GM10266 (cell line): ENCODE data around the gene C19orf33.
A peak's percentile ranks its signal among the peaks of the same experiment; 100 is the strongest.
"Not testable (repeated sequence)": the region's sequence is repeated elsewhere in the genome, so short reads cannot be mapped to it uniquely, and the experiment has no call there.

Experiments used
- DNase-seq: peaks from one replicate; pipeline ENCODE4 v3.0.0; 2012; ENCODE audit errors: extremely low spot score
- TF ChIP-seq, protein P1 (sequence below): IDR thresholded peaks from 2 replicates; pipeline ENCODE4 v1.5.1; 2012; ENCODE audit warnings: mild to moderate bottlenecking, low read depth; ENCODE audit not compliant: control insufficient read depth, insufficient read depth; ENCODE audit errors: missing control alignments

Gene C19orf33

DNA sequence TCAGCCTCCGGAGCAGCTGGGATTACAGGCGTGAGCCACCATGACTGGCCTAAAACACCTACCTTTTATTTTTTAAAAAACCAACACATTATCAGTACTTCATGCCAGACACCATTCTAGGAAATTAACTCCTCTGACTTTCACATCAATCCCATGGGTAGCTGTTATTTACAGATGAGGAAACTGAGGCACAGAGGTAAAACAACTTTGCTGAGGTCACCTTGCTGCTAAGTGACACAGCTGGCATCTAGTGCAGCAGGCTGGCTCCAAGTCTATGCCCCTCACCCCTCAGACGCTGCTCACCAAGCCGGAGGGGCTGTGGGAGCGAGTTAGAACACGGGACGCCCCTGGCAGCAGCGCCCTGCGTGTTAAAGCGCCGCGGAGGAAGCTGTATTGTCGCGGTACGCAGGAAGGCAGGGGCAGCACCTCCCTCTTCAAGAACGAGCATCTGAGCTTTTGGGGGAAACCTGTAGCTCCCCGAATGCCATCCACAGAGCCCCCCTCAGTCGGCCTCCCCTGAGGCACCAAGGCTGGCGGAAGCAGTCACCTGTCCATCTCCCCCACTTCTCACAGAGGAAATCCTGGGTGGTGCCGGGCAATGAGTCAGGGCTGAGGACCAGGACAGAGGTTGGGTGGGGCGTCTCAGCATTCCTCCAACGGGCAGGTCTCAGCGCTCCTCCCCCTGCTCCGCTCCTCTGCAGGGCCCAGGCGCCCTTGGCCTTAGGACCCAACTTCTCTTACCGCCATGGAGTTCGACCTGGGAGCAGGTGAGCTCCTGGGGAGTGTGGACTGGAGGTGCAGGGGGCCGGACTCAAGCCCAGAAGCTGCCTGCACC lies at the start of gene C19orf33:
Gene C19orf33 (plus strand): TSS at position 735 of the 835 bp plus-strand sequence. CDS start 11 bp downstream, at position 746.
- TF ChIP-seq, protein P1, sequence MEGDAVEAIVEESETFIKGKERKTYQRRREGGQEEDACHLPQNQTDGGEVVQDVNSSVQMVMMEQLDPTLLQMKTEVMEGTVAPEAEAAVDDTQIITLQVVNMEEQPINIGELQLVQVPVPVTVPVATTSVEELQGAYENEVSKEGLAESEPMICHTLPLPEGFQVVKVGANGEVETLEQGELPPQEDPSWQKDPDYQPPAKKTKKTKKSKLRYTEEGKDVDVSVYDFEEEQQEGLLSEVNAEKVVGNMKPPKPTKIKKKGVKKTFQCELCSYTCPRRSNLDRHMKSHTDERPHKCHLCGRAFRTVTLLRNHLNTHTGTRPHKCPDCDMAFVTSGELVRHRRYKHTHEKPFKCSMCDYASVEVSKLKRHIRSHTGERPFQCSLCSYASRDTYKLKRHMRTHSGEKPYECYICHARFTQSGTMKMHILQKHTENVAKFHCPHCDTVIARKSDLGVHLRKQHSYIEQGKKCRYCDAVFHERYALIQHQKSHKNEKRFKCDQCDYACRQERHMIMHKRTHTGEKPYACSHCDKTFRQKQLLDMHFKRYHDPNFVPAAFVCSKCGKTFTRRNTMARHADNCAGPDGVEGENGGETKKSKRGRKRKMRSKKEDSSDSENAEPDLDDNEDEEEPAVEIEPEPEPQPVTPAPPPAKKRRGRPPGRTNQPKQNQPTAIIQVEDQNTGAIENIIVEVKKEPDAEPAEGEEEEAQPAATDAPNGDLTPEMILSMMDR, result no peak
- no peak for DNase-seq

- DNase-seq, result no peak
- TF ChIP-seq, protein P1, result no peak
Observed at GRCh38 chr19:38255383-38256014, 48.6 kb upstream of the C19orf33 start.

GRCh38 chr19:38261942-38262341 lies 42.1 kb upstream of the C19orf33 start:
- not testable (repeated sequence) for DNase-seq

DNA sequence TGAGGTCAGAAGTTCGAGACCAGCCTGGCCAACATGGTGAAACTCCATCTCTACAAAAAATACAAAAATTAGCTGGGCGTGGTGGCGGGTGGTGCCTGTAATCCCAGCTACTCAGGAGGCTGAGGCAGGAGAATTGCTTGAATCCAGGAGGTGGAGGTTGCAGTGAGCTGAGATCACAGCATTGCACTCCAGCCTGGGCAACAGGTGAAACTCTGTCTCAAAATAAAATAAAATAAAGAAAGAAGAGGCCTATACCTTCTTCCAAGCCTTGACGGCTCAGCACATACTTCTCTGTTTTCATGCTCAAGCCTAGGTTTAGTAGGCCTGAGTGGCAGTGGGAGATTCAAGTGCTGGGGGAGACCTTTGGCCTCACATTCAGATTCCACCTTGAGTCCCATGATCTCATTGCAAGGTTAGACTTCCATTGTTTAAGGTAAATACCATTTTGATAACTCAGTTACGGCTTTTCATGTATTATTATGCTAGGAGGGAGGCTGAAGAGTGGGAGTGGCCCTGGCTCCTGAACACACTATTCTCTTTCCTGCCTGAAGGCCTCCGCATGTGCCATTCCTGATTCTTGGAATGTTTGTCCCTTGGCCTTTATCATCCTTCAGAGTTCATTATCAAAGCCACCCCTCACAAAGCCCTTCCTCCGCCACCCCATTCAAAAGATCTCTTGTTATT lies 41.3 kb upstream of the C19orf33 start:
- no peak for DNase-seq
- TF ChIP-seq, protein P1, result no peak

DNA sequence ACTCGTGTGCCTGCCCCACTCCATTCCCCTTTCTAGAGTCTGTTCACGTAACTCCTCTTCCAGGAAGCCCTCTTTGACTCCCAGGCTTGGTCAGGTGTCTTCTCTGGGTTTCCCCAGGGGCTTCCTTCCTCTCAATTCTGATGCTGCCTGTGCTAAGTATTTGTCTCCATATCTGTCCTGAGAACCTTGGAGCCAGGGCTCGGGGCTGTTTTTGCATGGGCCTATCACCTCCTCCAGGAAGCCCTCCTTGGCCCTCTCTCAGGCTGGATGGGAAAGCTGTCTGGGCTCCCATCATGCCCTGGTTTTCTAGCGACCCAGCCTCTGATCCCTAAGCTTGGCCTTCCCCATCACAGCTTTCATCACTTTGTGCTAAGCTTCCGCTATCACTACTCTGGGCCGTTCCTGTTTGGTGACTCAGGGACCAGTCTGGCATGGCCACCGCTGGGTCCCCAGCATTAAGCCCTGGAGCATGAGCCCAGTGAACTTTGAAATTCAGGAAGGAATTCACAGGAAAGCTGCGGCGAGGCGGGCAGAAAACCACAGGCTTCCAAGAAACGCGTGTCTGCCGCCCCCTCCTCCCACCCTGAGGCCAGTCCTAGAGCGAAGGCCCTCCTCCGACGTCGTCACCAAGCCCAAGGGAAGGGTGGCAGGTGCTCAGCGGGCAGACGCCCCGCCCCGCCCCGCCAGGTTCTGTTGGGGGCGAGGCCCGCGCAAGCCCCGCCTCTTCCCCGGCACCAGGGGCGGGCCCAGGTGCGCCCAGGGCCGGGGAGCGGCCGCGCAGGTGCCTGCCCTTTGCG lies 40.2 kb upstream of the C19orf33 start:
- TF ChIP-seq, protein P1, result no peak
- DNase-seq, result peak; percentile 74

DNA sequence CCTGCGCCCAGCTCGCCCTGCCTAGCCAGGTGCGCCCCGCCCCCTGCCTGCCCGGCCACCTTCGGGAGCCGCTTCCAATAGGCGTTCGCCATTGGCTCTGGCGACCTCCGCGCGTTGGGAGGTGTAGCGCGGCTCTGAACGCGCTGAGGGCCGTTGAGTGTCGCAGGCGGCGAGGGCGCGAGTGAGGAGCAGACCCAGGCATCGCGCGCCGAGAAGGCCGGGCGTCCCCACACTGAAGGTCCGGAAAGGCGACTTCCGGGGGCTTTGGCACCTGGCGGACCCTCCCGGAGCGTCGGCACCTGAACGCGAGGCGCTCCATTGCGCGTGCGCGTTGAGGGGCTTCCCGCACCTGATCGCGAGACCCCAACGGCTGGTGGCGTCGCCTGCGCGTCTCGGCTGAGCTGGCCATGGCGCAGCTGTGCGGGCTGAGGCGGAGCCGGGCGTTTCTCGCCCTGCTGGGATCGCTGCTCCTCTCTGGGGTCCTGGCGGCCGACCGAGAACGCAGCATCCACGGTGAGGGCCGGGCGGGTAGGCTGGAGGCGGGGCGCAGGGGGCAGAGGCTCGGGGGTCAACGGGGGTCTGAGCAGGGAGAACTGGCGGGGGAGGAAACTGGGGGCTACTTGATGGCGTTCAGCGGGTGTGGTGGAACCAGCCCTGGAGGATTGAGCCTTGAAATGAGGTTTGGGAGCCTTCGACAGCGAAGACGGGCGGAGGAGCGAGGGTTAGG lies 39.4 kb upstream of the C19orf33 start, which contains the start of gene SPINT2:
Gene SPINT2 (plus strand): TSS at position 88 of the 727 bp plus-strand sequence. CDS start 320 bp downstream, at position 408.
- DNase-seq, result peak; percentile 60
- TF ChIP-seq, protein P1, result no peak
